T-helper 2 cell treated with Interferon-gamma antibody and Interleukin-4, amounts not matched to agents 5 μg/mL and 100 μg/mL, for 36 hours (primary cell): ENCODE measurements around the gene EHD1.

Experiments
- DNase-seq: peaks from one replicate; pipeline ENCODE4 v3.0.0; 2021; ENCODE audit warnings: low spot score
- H3K27ac Mint-ChIP-seq: one replicate; pipeline ENCODE4 v1.8.0; 2021; ENCODE audit warnings: mild to moderate bottlenecking, mixed read lengths
- H3K27me3 Mint-ChIP-seq: one replicate; pipeline ENCODE4 v1.8.0; 2021; ENCODE audit warnings: low read depth, mixed read lengths
- H3K36me3 Mint-ChIP-seq: one replicate; pipeline ENCODE4 v1.8.0; 2021; ENCODE audit warnings: low read depth, mixed read lengths
- H3K4me1 Mint-ChIP-seq: one replicate; pipeline ENCODE4 v1.8.0; 2021; ENCODE audit warnings: low read depth, mixed read lengths
- H3K4me3 Mint-ChIP-seq: one replicate; pipeline ENCODE4 v1.8.0; 2022; ENCODE audit warnings: mild to moderate bottlenecking, moderate library complexity, mixed read lengths
- H3K9me3 Mint-ChIP-seq: one replicate; pipeline ENCODE4 v1.8.0; 2021; ENCODE audit warnings: mixed read lengths

EHD1 gene

DNA sequence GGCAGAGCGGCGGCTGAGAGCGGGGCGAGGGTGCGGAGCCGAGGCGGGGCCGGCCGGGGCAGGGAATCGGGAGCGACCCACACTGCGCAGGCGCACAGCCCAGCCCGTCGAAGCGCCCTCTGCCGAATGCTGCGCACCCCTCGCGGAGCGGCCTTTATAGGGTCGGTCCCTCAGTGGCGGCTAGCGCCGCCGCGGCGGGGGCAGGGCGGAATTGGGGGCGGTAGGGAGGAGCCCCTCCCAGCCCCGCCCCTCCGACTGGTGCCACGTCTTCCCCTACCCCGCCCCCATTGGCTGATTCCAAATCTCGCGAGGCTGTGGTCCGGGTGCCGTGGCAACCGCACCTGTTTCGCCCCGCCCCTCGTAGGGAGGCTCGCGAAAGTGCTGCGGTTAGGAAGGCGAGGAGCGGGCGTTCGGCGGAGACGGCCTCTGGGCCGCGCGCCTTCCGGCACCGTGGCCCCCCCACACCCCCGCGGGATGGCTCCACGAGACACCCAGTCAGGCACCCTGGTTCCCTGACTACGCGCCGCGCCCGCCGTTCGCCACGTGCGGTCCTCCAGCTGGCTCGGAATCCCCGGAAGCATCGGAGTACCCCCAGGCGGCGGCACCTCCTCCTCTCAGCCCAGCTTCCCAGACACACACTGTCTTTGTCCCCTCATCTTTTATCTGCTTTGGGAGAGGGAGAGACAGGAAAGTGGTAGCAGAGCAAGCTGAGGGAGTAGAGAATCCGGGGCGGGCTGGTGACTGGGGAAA is at the start of gene EHD1:
EHD1 (minus strand) TSS at position 128 of the 750 bp plus-strand sequence. CDS start 157 bp downstream, outside the sequence.
- Mint-ChIP-seq H3K27ac (peak within 1 kb of the TSS; percentile 97), H3K4me1 (peaks cover 51% of the 10 kb centered on the region), H3K4me3 (peak within 1 kb of the TSS; percentile 97), H3K27me3 (no peaks in the 10 kb centered on the region), H3K36me3 (peaks cover 34% of the 10 kb centered on the region), H3K9me3 (no peaks in the 10 kb centered on the region)
- peak; percentile 98 for DNase-seq

DNA sequence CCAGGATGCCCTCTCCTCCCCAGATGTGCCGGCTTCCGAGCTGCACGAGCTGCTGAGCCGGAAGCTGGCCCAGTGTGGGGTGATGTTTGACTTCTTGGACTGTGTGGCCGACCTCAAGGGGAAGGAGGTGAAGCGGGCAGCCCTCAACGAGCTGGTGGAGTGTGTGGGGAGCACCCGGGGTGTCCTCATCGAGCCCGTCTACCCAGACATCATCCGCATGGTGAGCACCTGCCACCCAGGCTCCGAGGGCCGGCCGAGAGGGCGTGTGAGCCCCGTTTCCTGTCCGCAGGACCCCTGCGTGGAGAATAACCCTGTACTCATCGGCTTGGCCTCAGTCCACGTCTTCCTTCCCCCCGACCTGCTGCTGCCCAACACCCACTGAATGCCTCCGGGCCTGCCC is 48.3 kb upstream of the EHD1 start:
- Mint-ChIP-seq H3K9me3 (no peaks in the 10 kb centered on the region), H3K27me3 (no peaks in the 10 kb centered on the region), H3K4me3 (no peak overlapping the region), H3K36me3 (peaks cover 7% of the 10 kb centered on the region), H3K27ac (no peak overlapping the region), H3K4me1 (peaks cover 7% of the 10 kb centered on the region)
- DNase-seq = no peak

DNA sequence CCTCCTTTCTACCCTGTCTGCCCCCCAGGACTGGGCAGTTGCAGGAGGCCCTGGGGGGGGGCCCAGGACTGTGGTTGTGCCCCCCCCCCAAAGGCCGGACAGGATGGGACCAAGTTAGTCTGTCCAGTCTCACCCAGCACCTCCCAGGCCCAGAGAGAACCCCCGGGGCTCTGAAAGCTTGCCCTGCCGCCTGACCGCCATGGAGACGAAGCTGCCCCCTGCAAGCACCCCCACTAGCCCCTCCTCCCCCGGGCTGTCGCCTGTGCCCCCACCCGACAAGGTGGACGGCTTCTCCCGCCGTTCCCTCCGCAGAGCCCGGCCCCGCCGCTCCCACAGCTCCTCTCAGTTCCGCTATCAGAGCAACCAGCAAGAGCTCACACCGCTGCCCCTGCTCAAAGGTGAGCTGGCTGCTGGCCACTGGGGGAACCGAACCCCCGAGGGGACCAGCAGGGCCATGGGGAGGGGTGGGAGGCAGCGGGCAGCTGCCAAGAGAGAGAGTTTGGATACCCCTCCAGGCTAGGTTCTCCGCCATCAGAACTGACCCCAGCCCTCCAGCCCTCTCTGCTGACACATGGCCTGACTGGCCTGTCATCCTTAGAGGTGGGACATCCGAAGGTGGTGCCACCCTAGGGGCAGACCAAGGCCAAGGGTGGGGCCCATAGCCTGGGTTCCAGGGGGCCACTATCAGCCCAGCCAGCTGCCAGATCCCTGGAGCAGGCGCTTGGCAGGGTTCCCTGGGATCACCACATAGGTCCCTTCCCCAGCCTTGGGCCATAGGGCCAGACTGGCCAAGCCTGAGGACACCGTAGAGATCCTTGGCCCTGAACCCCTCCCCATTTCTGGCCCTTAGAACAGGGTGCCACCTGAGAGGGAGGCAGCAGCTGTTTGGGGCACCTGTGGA is 47.4 kb upstream of the EHD1 start:
- no peaks in the 10 kb centered on the region for H3K27me3 Mint-ChIP-seq
- H3K9me3 Mint-ChIP-seq = no peaks in the 10 kb centered on the region
- peaks cover 7% of the 10 kb centered on the region for H3K36me3 Mint-ChIP-seq
- no peak for DNase-seq
- peak overlapping the region; percentile 41 for H3K27ac Mint-ChIP-seq
- H3K4me3 Mint-ChIP-seq = peak overlapping the region; percentile 97
- H3K4me1 Mint-ChIP-seq = peaks cover 7% of the 10 kb centered on the region

GRCh38 chr11:64924910-64925284 is 46.5 kb upstream of the EHD1 start:
- H3K27ac Mint-ChIP-seq = peak overlapping the region; percentile 41
- H3K9me3 Mint-ChIP-seq = no peaks in the 10 kb centered on the region
- peaks cover 7% of the 10 kb centered on the region for H3K4me1 Mint-ChIP-seq
- no peak for DNase-seq
- peaks cover 3% of the 10 kb centered on the region for H3K36me3 Mint-ChIP-seq
- H3K4me3 Mint-ChIP-seq = peak overlapping the region; percentile 97
- H3K27me3 Mint-ChIP-seq = no peaks in the 10 kb centered on the region

- Mint-ChIP-seq H3K4me3 (peak within 1 kb of the TSS; percentile 97), H3K36me3 (peaks cover 2% of the 10 kb centered on the region), H3K27ac (peak within 1 kb of the TSS; percentile 99), H3K9me3 (no peaks in the 10 kb centered on the region), H3K4me1 (peaks cover 7% of the 10 kb centered on the region), H3K27me3 (no peaks in the 10 kb centered on the region)
- peak; percentile 89 for DNase-seq
Observed at GRCh38 chr11:64923944-64924909, 45.8 kb upstream of the EHD1 start, which contains the start of gene PPP2R5B. PPP2R5B (plus strand) TSS chr11:64924689; CDS start chr11:64925735, 1,046 bp downstream.

- no peaks in the 10 kb centered on the region for H3K27me3 Mint-ChIP-seq
- peaks cover 2% of the 10 kb centered on the region for H3K36me3 Mint-ChIP-seq
- peak overlapping the region; percentile 36 for H3K27ac Mint-ChIP-seq
Observed at GRCh38 chr11:64923151-64923661, 44.8 kb upstream of the EHD1 start.

GRCh38 chr11:64921384-64921783 is 43.0 kb upstream of the EHD1 start:
- Mint-ChIP-seq H3K4me1 (peaks cover 19% of the 10 kb centered on the region), H3K27ac (peak overlapping the region; percentile 26), H3K9me3 (no peaks in the 10 kb centered on the region), H3K36me3 (no peaks in the 10 kb centered on the region), H3K27me3 (no peaks in the 10 kb centered on the region), H3K4me3 (no peak overlapping the region)
- DNase-seq = no peak

More at GRCh38 chr11:64923151-64923661, 44.8 kb upstream of the EHD1 start:
- peaks cover 7% of the 10 kb centered on the region for H3K4me1 Mint-ChIP-seq
- DNase-seq = no peak
- no peaks in the 10 kb centered on the region for H3K9me3 Mint-ChIP-seq
- peak overlapping the region; percentile 21 for H3K4me3 Mint-ChIP-seq

- Mint-ChIP-seq H3K27me3 (no peaks in the 10 kb centered on the region), H3K4me1 (peaks cover 23% of the 10 kb centered on the region), H3K9me3 (no peaks in the 10 kb centered on the region), H3K4me3 (no peak overlapping the region), H3K36me3 (no peaks in the 10 kb centered on the region), H3K27ac (no peak overlapping the region)
- no peak for DNase-seq
Observed at GRCh38 chr11:64920124-64920523, 41.7 kb upstream of the EHD1 start.

GRCh38 chr11:64919627-64920026 is 41.2 kb upstream of the EHD1 start:
- Mint-ChIP-seq H3K4me3 (no peak overlapping the region), H3K36me3 (no peaks in the 10 kb centered on the region), H3K9me3 (no peaks in the 10 kb centered on the region), H3K4me1 (peaks cover 23% of the 10 kb centered on the region), H3K27me3 (no peaks in the 10 kb centered on the region), H3K27ac (no peak overlapping the region)
- no peak for DNase-seq

GRCh38 chr11:64918017-64918416 is 39.6 kb upstream of the EHD1 start:
- H3K27ac Mint-ChIP-seq = peak overlapping the region; percentile 97
- no peaks in the 10 kb centered on the region for H3K36me3 Mint-ChIP-seq
- peak overlapping the region; percentile 97 for H3K4me3 Mint-ChIP-seq
- H3K27me3 Mint-ChIP-seq = no peaks in the 10 kb centered on the region
- peaks cover 20% of the 10 kb centered on the region for H3K4me1 Mint-ChIP-seq
- H3K9me3 Mint-ChIP-seq = no peaks in the 10 kb centered on the region
- DNase-seq = no peak

DNA sequence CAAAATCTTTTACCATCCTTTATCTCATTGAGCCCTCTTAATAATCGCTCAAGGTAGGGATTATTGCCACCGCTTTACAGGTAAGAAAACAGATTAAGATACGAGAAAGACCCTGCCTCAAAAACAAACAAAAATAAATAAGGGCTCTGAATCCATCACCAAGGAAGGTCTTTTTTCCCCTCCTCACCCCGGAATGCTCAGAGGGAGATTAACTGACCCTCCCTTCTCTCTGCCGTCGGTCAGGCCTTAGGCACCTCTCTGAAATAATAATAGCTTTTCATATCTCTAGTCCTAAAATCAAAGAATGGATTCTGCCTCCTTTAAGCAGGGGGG is 39.2 kb upstream of the EHD1 start:
- no peaks in the 10 kb centered on the region for H3K9me3 Mint-ChIP-seq
- peaks cover 20% of the 10 kb centered on the region for H3K4me1 Mint-ChIP-seq
- DNase-seq = no peak
- H3K4me3 Mint-ChIP-seq = peak overlapping the region; percentile 97
- no peaks in the 10 kb centered on the region for H3K36me3 Mint-ChIP-seq
- peak overlapping the region; percentile 97 for H3K27ac Mint-ChIP-seq
- no peaks in the 10 kb centered on the region for H3K27me3 Mint-ChIP-seq

GRCh38 chr11:64916775-64917662 is 38.6 kb upstream of the EHD1 start, which contains the start of gene ATG2A:
ATG2A (minus strand) TSS chr11:64917209; CDS start chr11:64917135, 74 bp downstream.
- peak within 1 kb of the TSS; percentile 97 for H3K4me3 Mint-ChIP-seq
- peak; percentile 99 for DNase-seq
- no peaks in the 10 kb centered on the region for H3K9me3 Mint-ChIP-seq
- H3K27ac Mint-ChIP-seq = peak within 1 kb of the TSS; percentile 97
- H3K36me3 Mint-ChIP-seq = no peaks in the 10 kb centered on the region
- peaks cover 20% of the 10 kb centered on the region for H3K4me1 Mint-ChIP-seq
- H3K27me3 Mint-ChIP-seq = no peaks in the 10 kb centered on the region
